Measurements from ENCODE around the gene NCLN.
A peak's percentile ranks its signal among the peaks of the same experiment; 100 is the strongest.

NCLN gene

DNA sequence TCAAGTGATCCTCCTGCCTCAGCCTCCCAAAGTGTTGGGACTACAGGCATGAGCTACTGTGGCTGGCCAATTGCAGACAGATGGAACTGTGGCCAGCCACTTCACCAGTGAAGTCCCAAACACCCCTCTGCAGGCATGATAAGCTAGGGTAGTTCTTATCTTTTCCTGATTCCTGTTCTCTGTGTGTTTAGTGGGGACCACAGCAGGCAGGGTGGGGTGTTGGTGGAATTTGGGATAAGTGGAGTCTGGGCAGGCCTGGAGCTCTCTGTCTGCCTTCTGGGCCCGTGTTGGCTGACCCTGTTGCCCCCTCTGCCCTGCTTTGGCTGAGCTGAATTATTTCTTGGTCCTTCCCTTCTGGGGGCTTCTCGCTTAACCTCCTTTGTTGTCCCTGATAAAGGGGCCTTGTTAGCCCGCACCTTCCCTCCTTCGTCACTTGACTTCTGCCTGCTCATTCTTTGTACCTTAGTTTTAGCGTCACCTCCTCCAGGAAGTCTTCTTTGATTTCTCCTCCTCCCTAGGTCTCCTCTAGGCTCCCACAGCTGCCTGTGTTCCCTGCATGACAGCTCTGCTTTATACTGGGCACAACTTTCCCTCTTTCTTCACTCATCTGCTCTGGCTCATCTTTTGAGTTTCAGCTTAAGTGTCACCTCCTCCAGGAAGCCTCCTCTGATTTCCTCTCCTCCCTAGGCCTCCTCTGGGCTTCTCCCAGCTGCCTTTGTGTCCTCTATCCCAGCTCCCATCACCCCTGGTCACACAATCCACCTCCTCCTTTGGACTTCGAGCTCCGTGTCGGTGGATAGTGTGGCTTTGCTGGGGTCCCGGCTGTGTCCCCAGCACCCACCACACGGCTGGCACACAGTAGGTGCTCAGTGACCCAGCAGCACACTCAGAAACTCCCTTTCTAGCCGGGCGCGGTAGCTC lies 1.7 kb upstream of the NCLN start:
- no peak overlapping the region for H3K27ac ChIP-seq
- TF ChIP-seq, protein P1, sequence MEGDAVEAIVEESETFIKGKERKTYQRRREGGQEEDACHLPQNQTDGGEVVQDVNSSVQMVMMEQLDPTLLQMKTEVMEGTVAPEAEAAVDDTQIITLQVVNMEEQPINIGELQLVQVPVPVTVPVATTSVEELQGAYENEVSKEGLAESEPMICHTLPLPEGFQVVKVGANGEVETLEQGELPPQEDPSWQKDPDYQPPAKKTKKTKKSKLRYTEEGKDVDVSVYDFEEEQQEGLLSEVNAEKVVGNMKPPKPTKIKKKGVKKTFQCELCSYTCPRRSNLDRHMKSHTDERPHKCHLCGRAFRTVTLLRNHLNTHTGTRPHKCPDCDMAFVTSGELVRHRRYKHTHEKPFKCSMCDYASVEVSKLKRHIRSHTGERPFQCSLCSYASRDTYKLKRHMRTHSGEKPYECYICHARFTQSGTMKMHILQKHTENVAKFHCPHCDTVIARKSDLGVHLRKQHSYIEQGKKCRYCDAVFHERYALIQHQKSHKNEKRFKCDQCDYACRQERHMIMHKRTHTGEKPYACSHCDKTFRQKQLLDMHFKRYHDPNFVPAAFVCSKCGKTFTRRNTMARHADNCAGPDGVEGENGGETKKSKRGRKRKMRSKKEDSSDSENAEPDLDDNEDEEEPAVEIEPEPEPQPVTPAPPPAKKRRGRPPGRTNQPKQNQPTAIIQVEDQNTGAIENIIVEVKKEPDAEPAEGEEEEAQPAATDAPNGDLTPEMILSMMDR (conservative IDR thresholded peaks at IDR 0.05) = no peak

DNA sequence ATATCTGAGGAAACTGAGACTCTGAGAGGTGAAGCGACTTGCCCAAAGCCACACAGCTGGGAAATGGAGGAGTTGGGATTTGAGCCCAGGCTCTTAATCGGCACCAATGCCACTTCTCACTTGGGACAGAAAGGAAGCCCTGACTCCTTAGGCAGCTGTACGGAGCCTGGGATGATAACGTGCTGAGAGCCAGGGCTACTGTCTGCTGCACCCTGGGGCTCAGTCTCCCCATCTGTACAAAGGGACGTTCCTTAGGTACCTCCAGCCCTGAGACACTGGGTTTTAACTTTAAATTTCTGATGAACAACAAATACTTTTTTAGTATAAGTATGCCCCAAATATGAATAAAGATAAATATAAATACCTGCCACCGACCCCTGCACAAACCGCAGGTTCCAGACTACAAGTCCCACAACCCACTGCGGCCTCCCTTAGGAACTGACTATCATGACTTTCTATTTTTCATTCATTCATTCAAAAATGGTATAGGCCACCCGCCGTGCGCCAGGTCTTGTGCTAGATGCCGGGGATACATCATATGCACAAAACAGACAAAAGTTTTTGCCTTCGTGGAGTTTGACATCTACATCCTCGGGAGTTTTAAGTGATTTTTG lies 776 bp upstream of the NCLN start:
- TF ChIP-seq, protein P1 (conservative IDR thresholded peaks at IDR 0.05) = no peak
- peak overlapping the region; percentile 68 for H3K27ac ChIP-seq

DNA sequence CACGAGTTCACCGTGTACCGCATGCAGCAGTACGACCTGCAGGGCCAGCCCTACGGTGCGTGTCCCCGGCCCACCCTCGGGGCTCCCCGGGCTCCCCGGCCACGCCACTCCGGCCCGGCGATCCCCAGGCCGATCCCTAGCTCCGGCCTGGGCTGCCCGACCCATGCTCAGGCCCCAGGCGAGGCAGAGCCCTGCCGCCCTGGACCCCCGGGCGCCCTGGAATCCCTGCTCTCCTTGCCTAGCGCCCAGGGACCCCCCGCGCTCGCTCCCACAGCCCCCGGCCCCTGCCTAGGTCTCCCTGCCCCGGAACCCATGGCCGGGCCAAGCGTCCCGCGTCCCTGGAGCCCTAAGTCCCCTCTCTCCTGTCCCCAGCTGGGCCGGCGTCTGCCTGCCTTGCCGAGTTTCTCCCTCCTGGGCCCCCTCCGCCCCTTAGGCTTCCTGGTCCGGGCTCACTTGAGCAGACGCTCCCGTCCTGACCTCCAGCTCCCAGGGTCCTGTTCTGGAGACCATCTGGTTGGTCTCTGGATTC lies 494 bp downstream of the NCLN start:
- H3K27ac ChIP-seq = peak overlapping the region; percentile 68

DNA sequence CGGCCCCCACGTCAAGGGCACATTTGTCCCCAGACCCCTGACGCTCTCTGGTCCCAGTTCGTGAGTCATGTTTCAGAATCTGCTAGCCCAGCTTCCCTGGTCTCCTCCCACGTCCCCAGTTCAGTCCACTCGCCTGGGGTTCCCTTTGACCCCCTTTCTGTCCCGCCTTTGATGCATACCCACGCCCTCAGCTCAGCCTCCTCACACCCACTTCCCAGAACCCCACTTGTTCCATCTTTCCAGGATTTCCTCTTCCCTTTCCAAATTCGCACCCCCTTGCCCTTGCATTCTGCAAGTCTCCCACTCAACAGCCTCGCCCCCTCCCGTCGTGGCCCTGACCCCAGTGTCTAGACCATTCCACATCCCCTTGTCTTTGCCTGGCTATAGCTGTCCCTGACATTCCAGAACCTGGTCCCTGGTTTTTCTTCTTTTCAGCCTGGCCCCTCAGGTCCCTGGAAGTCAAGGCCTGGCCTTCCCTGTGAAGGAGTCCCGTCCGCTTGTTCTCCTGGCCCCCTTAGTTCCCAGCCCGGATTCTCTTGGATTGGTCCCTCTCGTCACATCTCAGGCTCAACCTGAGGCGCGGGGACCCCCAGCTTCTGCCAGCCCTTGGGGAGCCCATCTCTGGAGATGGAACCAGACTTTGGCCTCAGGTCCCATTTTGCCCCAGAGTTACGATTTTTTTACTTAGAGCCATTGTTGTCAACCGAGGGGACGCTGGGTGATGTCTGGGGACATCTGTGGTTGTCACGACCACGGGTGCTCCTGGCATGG lies 1.3 kb downstream of the NCLN start:
- H3K27ac ChIP-seq = peak overlapping the region; percentile 68; the same call in 1 of the 2 replicates
- TF ChIP-seq, protein P1 (conservative IDR thresholded peaks at IDR 0.05) = no peak

More for the DNA sequence above, 494 bp downstream of the NCLN start:
- TF ChIP-seq, protein P1 (conservative IDR thresholded peaks at IDR 0.05) = no peak

DNA sequence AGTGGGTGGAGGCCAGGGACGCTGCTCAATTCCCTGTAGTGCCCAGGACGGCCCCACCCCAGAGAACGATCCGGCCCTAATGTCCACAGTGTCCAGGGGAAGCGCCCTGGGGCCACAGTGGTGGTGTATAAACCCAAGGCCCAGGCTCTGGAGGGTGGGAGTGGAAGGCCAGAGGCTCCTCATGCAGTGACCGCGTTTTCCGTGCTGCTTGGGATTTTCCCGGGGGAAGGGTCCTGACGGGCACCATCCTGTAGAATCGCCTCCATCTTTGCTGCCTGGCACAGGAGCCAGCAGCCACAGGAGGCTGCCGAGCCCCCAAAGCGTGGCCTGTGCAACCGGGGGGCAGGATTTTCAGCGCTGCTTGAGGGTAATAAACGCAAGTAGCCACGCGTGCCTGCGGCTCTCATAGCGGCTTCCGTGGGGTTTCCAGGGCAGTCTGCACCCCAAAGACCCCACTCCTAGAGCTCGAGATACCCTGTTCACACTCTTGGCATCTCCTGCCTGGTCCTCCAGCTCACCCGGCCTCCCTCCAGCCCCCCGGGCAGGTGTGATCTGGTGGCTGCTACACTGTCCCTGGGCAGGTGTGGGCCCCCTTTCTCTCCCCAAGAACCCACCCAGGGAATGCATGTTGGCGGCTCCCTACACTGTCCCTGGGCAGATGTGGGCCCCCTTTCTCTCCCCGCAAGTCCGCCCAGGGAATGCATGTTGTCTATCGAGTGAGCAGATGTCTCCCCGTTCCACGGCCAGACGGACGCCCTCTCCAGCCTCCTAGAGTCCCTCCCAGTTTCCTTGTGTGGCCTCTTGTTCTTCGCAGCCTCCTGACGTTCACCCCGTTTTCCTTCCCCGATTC lies 2.2 kb downstream of the NCLN start:
- no peak overlapping the region; the same call in 1 of the 2 replicates for H3K27ac ChIP-seq
- TF ChIP-seq, protein P1 (conservative IDR thresholded peaks at IDR 0.05) = no peak

GRCh38 chr19:3188627-3189596 lies 3.2 kb downstream of the NCLN start:
- H3K27ac ChIP-seq = no peak overlapping the region
- TF ChIP-seq, protein P1 (conservative IDR thresholded peaks at IDR 0.05) = no peak

All from VCaP (cell line).